ENCODE data around the gene TAAR2.
A peak's percentile ranks its signal among the peaks of the same experiment; 100 is the strongest.
"Not testable (repeated sequence)": the region's sequence is repeated elsewhere in the genome, so short reads cannot be mapped to it uniquely, and the experiment has no call there.

TAAR2 gene

GRCh38 chr6:132648828-132649227 lies 24.8 kb upstream of the TAAR2 start:
- ChIA-PET POLR2A (ENCODE audit: low non-redundant PET) (no interaction called here), CTCF (no interaction called here)
- H3K27ac ChIP-seq = no peak overlapping the region
- TF ChIP-seq CTCF (conservative IDR thresholded peaks at IDR 0.05; ENCODE audit: low read depth) = no peak
- DNase-seq (ENCODE audit: low spot score) = no peak

- H3K27ac ChIP-seq = no peak overlapping the region
- ChIA-PET CTCF (no interaction called here), POLR2A (ENCODE audit: low non-redundant PET) (no interaction called here)
- peak; percentile 38 for DNase-seq (ENCODE audit: low spot score)
- TF ChIP-seq CTCF (conservative IDR thresholded peaks at IDR 0.05; ENCODE audit: low read depth) = no peak
Observed at GRCh38 chr6:132648356-132648755, 24.3 kb upstream of the TAAR2 start.

GRCh38 chr6:132643547-132643946 lies 19.5 kb upstream of the TAAR2 start:
- ChIA-PET POLR2A (ENCODE audit: low non-redundant PET) (no interaction called here), CTCF (interaction anchor here (0.8 kb wide), 1 partner anchor 364 kb away, joined by 3 read pairs; no protein-coding TSS in a partner anchor)
- no peak overlapping the region for H3K27ac ChIP-seq
- no peak for TF ChIP-seq CTCF (conservative IDR thresholded peaks at IDR 0.05; ENCODE audit: low read depth)
- DNase-seq (ENCODE audit: low spot score) = no peak

- H3K27ac ChIP-seq; POLR2A ChIA-PET (ENCODE audit: low non-redundant PET); DNase-seq (ENCODE audit: low spot score); CTCF ChIA-PET: not testable (repeated sequence)
Observed at GRCh38 chr6:132637135-132637534, 13.1 kb upstream of the TAAR2 start.

GRCh38 chr6:132635906-132636305 lies 11.8 kb upstream of the TAAR2 start:
- POLR2A ChIA-PET (ENCODE audit: low non-redundant PET) = not testable (repeated sequence)

GRCh38 chr6:132635288-132635687 lies 11.2 kb upstream of the TAAR2 start:
- POLR2A ChIA-PET (ENCODE audit: low non-redundant PET); DNase-seq (ENCODE audit: low spot score); H3K27ac ChIP-seq: not testable (repeated sequence)
- CTCF ChIA-PET = interaction anchor here (0.6 kb wide), 1 partner anchor 147 kb away, joined by 6 read pairs; no protein-coding TSS in a partner anchor

More at GRCh38 chr6:132635906-132636305, 11.8 kb upstream of the TAAR2 start:
- DNase-seq (ENCODE audit: low spot score); H3K27ac ChIP-seq; CTCF ChIA-PET: not testable (repeated sequence)

GRCh38 chr6:132634796-132635195 lies 10.7 kb upstream of the TAAR2 start:
- no peak for TF ChIP-seq CTCF (conservative IDR thresholded peaks at IDR 0.05; ENCODE audit: low read depth)
- no peak for DNase-seq (ENCODE audit: low spot score)
- no peak overlapping the region for H3K27ac ChIP-seq
- ChIA-PET CTCF (interaction anchor here (0.6 kb wide), 1 partner anchor 148 kb away, joined by 6 read pairs; no protein-coding TSS in a partner anchor), POLR2A (ENCODE audit: low non-redundant PET) (no interaction called here)

- CTCF ChIA-PET = no interaction called here
Observed at GRCh38 chr6:132633362-132633761, 9.3 kb upstream of the TAAR2 start.

More at GRCh38 chr6:132633362-132633761, 9.3 kb upstream of the TAAR2 start:
- POLR2A ChIA-PET (ENCODE audit: low non-redundant PET) = no interaction called here
- H3K27ac ChIP-seq = no peak overlapping the region
- no peak for TF ChIP-seq CTCF (conservative IDR thresholded peaks at IDR 0.05; ENCODE audit: low read depth)
- DNase-seq (ENCODE audit: low spot score) = no peak

Measured in RWPE1 (cell line).